CD14-positive monocyte (primary cell): ENCODE results near the gene ZFPM1. TPM values are rescaled to one million over a fixed set of nuclear protein-coding genes. Genes with fewer than 3 reads are reported as not detected.

Experiments used
- DNase-seq, 3 donors: peaks; one replicate each; pipeline ENCODE4 v3.0.0-alpha.2; 2011 to 2022
- H2AFZ ChIP-seq: 2 replicates; pipeline ENCODE4 v1.6.0; 2012; ENCODE audit warnings: mild to moderate bottlenecking, low read depth, low read length, inconsistent platforms; ENCODE audit not compliant: insufficient read depth, poor library complexity, severe bottlenecking
- H3K27ac ChIP-seq, 2 donors: 1 replicate in 1 of 2; 2 replicates in 1 of 2; pipeline ENCODE4 v1.5.1; 2012 to 2013; ENCODE audit warnings: low read length in 2 of 2, control low read depth in 1 of 2, inconsistent platforms in 1 of 2, low read depth in 1 of 2, mild to moderate bottlenecking in 1 of 2
- H3K27me3 ChIP-seq, 2 donors: one replicate each; pipeline versions ENCODE4 v1.6.0 to v1.6.1; 2011 to 2013; ENCODE audit warnings: low read length in 2 of 2; ENCODE audit not compliant: control insufficient read depth in 2 of 2, insufficient read depth in 2 of 2
- H3K36me3 ChIP-seq, 2 donors: replicated peaks in 1 of 2; 1 replicate in 1 of 2; 2 replicates in 1 of 2; pipeline versions ENCODE4 v1.5.1 to v1.6.1; 2012 to 2013; ENCODE audit warnings: low read length in 2 of 2, control low read depth in 1 of 2, inconsistent platforms in 1 of 2, mild to moderate bottlenecking in 1 of 2; ENCODE audit not compliant: insufficient read depth in 2 of 2, control insufficient read depth in 1 of 2
- H3K4me1 ChIP-seq, 2 donors: 1 replicate in 1 of 2; 2 replicates in 1 of 2; pipeline versions ENCODE4 v1.5.1 to v1.6.1; 2012 to 2013; ENCODE audit warnings: low read length in 2 of 2, control low read depth in 1 of 2, inconsistent platforms in 1 of 2, mild to moderate bottlenecking in 1 of 2, moderate library complexity in 1 of 2; ENCODE audit not compliant: insufficient read depth in 2 of 2, control insufficient read depth in 1 of 2
- H3K4me2 ChIP-seq: replicated peaks from 2 replicates; pipeline ENCODE3; 2012; ENCODE audit warnings: low read length, moderate library complexity, mild to moderate bottlenecking; ENCODE audit not compliant: poor library complexity, severe bottlenecking; ENCODE audit errors: extremely low read depth
- H3K4me3 ChIP-seq, 3 experiments: fragments of 200-600 bp in 1 of 3; sonication (generic) in 1 of 3; replicated peaks in 1 of 3; 1 replicate in 2 of 3; 2 replicates in 1 of 3; pipeline ENCODE4 v1.5.1; 2011 to 2013; ENCODE audit warnings: low read length in 3 of 3, mild to moderate bottlenecking in 3 of 3, control low read depth in 2 of 3, low read depth in 2 of 3, inconsistent platforms in 1 of 3, moderate library complexity in 1 of 3
- H3K79me2 ChIP-seq: 2 replicates; pipeline ENCODE4 v1.6.0; 2012; ENCODE audit warnings: mild to moderate bottlenecking, control low read depth, inconsistent platforms, low read length, moderate library complexity; ENCODE audit not compliant: insufficient read depth
- H3K9ac ChIP-seq: 2 replicates; pipeline ENCODE4 v1.6.0; 2017; ENCODE audit warnings: low read length, mild to moderate bottlenecking; ENCODE audit not compliant: insufficient read depth, poor library complexity, severe bottlenecking
- H3K9me3 ChIP-seq, 2 donors: replicated peaks in 1 of 2; 1 replicate in 1 of 2; 2 replicates in 1 of 2; pipeline versions ENCODE4 v1.5.1 to v1.6.1; 2012 to 2013; ENCODE audit warnings: low read length in 2 of 2, control low read depth in 1 of 2; ENCODE audit not compliant: control insufficient read depth in 1 of 2, insufficient read depth in 1 of 2
- H4K20me1 ChIP-seq: 2 replicates; pipeline ENCODE4 v1.6.0; 2012; ENCODE audit warnings: mild to moderate bottlenecking, low read length, control low read depth, moderate library complexity; ENCODE audit not compliant: insufficient read depth
- H3K27ac Mint-ChIP-seq, 7 donors: one replicate each; pipeline ENCODE4 v1.8.0; 2020; ENCODE audit warnings: mild to moderate bottlenecking in 7 of 7, mixed read lengths in 7 of 7, moderate library complexity in 6 of 7, inconsistent platforms in 2 of 7
- H3K27me3 Mint-ChIP-seq, 3 donors: one replicate each; pipeline ENCODE4 v1.8.0; 2021 to 2022; ENCODE audit warnings: low read depth in 3 of 3, mild to moderate bottlenecking in 3 of 3, mixed read lengths in 3 of 3, moderate library complexity in 3 of 3, inconsistent platforms in 1 of 3
- H3K36me3 Mint-ChIP-seq, 2 donors: one replicate each; pipeline ENCODE4 v1.8.0; 2020; ENCODE audit warnings: mixed read lengths in 2 of 2, inconsistent platforms in 1 of 2, mild to moderate bottlenecking in 1 of 2
- H3K4me1 Mint-ChIP-seq: one replicate; pipeline ENCODE4 v1.8.0; 2020; ENCODE audit warnings: mild to moderate bottlenecking, mixed read lengths
- H3K4me3 Mint-ChIP-seq, 2 donors: one replicate each; pipeline ENCODE4 v1.8.0; 2020; ENCODE audit warnings: mild to moderate bottlenecking in 2 of 2, mixed read lengths in 2 of 2, moderate library complexity in 1 of 2
- H3K9me3 Mint-ChIP-seq, 7 donors: one replicate each; pipeline ENCODE4 v1.8.0; 2020 to 2022; ENCODE audit warnings: mixed read lengths in 7 of 7, mild to moderate bottlenecking in 6 of 7, moderate library complexity in 6 of 7, inconsistent platforms in 2 of 7
- WGBS: methylation state at CpG from one replicate; pipeline ENCODE4 v1.1.5; 2013; ENCODE audit warnings: missing lambda C conversion rate; ENCODE audit not compliant: insufficient coverage; 5-methylcytosine and 5-hydroxymethylcytosine counted together
- intact Hi-C, 2 donors: fragments of 100-400 bp; cut with micrococcal nuclease; formaldehyde crosslinking; loops; one replicate each; pipeline versions ENCODE4 v1.15.0 to v1.15.1; 2023
- polyA plus RNA-seq, 3 donors: library from polyadenylated mRNA; depleted of rRNA in 1 of 3; unstranded in 2 of 3; stranded (reverse) in 1 of 3; fragments of 300-500 nt in 2 of 3; fragments of >200 nt in 1 of 3; fragmentation: Illumina TruSeq in 2 of 3; gene quantifications; 1 replicate in 2 of 3; 2 replicates in 1 of 3; pipeline ENCODE4 v1.2.3, GENCODE V29; 2012 to 2021
- TF ChIP-seq, protein P1 (sequence below): fragments of 200-600 bp; IDR thresholded peaks from one replicate; pipeline ENCODE4 v1.8.0; 2022; ENCODE audit warnings: antibody characterized with exemption, mild to moderate bottlenecking

The ZFPM1 gene
- polyA plus RNA-seq, 3 donors = 0.04 to 0.19 (median 0.12) TPM

DNA sequence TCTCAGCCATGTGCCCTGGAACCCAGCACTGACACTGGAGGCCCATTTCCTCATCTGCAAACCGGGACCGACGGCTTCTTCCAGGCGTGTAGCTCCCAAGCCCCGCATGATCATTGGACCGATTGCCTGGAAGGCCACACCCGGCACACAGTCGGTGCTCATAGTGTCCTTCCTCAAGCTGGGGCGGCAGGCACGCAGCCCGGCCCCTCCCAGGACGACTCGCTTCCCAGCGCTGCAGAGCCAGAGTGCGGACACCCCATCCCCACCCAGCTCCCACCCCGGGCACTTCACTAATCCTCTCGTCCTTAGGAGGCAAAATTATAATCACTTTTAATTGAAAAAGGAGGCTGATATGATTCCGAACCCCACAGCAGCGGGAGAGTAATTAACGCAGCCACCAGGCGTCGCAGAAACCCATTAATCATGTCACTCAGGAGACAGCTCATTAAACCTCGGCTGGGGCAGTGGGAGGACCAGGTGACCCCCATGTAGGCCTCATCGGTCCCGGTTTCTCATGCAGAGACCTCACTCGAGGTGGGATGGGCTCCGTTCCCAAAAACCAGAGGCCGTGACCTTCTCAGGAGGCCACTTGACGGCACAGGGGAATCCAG lies 37.3 kb upstream of the ZFPM1 start:
- intact Hi-C loops = loop anchor here in 1 of 2 donors (5.0 kb wide), 1 partner anchor 581 kb away; no protein-coding TSS in a partner anchor
- H3K4me2 ChIP-seq = no peak overlapping the region

DNA sequence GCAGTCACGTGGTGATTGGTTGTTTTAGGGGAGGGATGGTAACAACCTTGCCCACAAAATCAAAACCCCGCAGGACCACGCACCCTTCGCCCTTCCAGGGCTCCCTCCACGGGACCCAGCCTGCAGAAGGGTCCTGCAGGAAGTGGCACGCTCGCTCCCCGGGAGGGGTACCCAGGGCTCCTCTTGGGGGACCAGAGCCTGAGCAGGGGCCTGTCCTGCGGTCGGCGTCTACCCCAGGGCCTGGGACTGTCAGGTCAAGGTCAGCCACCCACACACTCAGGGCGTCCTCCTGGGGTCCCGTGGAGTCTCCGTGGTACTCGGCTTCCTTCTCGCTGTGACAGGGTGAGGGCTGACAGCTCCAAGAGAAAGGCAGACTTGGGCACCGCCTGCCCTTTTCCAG lies 36.4 kb upstream of the ZFPM1 start:
- H3K9me3 ChIP-seq = no peaks in the 10 kb centered on the region
- H2AFZ ChIP-seq = no peak overlapping the region
- no peaks in the 10 kb centered on the region for H3K79me2 ChIP-seq
- H3K9me3 Mint-ChIP-seq = no peaks in the 10 kb centered on the region
- no peak overlapping the region for H3K9ac ChIP-seq
- WGBS = 93% methylated on average over 17 of the region's 17 CpGs
- H3K4me1 Mint-ChIP-seq = no peaks in the 10 kb centered on the region
- no peak overlapping the region for H3K4me3 Mint-ChIP-seq
- no peaks in the 10 kb centered on the region for H3K4me1 ChIP-seq
- no peak overlapping the region for H3K27ac Mint-ChIP-seq
- DNase-seq = no peak
- no peak overlapping the region for H3K4me2 ChIP-seq
- TF ChIP-seq, protein P1, sequence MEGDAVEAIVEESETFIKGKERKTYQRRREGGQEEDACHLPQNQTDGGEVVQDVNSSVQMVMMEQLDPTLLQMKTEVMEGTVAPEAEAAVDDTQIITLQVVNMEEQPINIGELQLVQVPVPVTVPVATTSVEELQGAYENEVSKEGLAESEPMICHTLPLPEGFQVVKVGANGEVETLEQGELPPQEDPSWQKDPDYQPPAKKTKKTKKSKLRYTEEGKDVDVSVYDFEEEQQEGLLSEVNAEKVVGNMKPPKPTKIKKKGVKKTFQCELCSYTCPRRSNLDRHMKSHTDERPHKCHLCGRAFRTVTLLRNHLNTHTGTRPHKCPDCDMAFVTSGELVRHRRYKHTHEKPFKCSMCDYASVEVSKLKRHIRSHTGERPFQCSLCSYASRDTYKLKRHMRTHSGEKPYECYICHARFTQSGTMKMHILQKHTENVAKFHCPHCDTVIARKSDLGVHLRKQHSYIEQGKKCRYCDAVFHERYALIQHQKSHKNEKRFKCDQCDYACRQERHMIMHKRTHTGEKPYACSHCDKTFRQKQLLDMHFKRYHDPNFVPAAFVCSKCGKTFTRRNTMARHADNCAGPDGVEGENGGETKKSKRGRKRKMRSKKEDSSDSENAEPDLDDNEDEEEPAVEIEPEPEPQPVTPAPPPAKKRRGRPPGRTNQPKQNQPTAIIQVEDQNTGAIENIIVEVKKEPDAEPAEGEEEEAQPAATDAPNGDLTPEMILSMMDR = no peak
- no peak overlapping the region for H3K27ac ChIP-seq
- no peaks in the 10 kb centered on the region for H3K36me3 Mint-ChIP-seq
- no peaks in the 10 kb centered on the region for H3K27me3 ChIP-seq
- intact Hi-C loops = loop anchor here in 1 of 2 donors (5.0 kb wide), 1 partner anchor 581 kb away; no protein-coding TSS in a partner anchor
- H3K27me3 Mint-ChIP-seq = peaks cover 0 to 7% (median 3%) of the 10 kb centered on the region in 3 donors
- no peaks in the 10 kb centered on the region for H4K20me1 ChIP-seq
- H3K4me3 ChIP-seq = no peak overlapping the region
- no peaks in the 10 kb centered on the region for H3K36me3 ChIP-seq

More for the DNA sequence above, 37.3 kb upstream of the ZFPM1 start:
- Mint-ChIP-seq H3K9me3 (no peaks in the 10 kb centered on the region), H3K4me3 (no peak overlapping the region), H3K4me1 (no peaks in the 10 kb centered on the region), H3K27me3 (peaks cover 0 to 6% (median 3%) of the 10 kb centered on the region in 3 donors), H3K27ac (peak overlapping the region in 2 of 7 donors; percentile 6 to 11), H3K36me3 (no peaks in the 10 kb centered on the region)
- H2AFZ ChIP-seq = no peak overlapping the region
- no peak overlapping the region for H3K9ac ChIP-seq
- no peaks in the 10 kb centered on the region for H3K27me3 ChIP-seq
- no peaks in the 10 kb centered on the region for H3K9me3 ChIP-seq
- DNase-seq = no peak
- H3K4me1 ChIP-seq = no peaks in the 10 kb centered on the region
- H3K79me2 ChIP-seq = no peaks in the 10 kb centered on the region
- no peak overlapping the region for H3K4me3 ChIP-seq
- no peaks in the 10 kb centered on the region for H4K20me1 ChIP-seq
- H3K27ac ChIP-seq = no peak overlapping the region
- TF ChIP-seq, protein P1 = no peak
- no peaks in the 10 kb centered on the region for H3K36me3 ChIP-seq
- 85% methylated on average over 19 of the region's 29 CpGs for WGBS
